NCI-H2171 (cell line): Measurements from ENCODE around the gene CKLF.

Experiments used
- DNase-seq: peaks from one replicate; lab custom pipeline; 2025; lab: John Stamatoyannopoulos, UW

CKLF gene

GRCh38 chr16:66517586-66518263 is 34.7 kb upstream of the CKLF start:
- no peak for DNase-seq

GRCh38 chr16:66519482-66520373 is 32.6 kb upstream of the CKLF start:
- no peak for DNase-seq

- no peak for DNase-seq
These were observed 31.8 kb upstream of the CKLF start for GRCh38 chr16:66520406-66521170.

GRCh38 chr16:66521252-66521713 is 31.1 kb upstream of the CKLF start:
- DNase-seq, result no peak

- DNase-seq, result no peak
These were observed 30.2 kb upstream of the CKLF start for GRCh38 chr16:66521951-66522771.

GRCh38 chr16:66522816-66523590 is 29.4 kb upstream of the CKLF start:
- no peak for DNase-seq

GRCh38 chr16:66523861-66524354 is 28.5 kb upstream of the CKLF start:
- no peak for DNase-seq

- no peak for DNase-seq
These were observed 27.7 kb upstream of the CKLF start for GRCh38 chr16:66524601-66525164.

- no peak for DNase-seq
These were observed 26.8 kb upstream of the CKLF start for GRCh38 chr16:66525396-66526180.

- DNase-seq, result no peak
These were observed 24.1 kb upstream of the CKLF start for GRCh38 chr16:66528294-66528693.

GRCh38 chr16:66529475-66529874 is 22.9 kb upstream of the CKLF start:
- no peak for DNase-seq

- DNase-seq, result no peak
These were observed 18.0 kb upstream of the CKLF start for GRCh38 chr16:66534376-66534799.

- no peak for DNase-seq
These were observed 15.9 kb upstream of the CKLF start for GRCh38 chr16:66536525-66536924.

GRCh38 chr16:66537236-66537635 is 15.1 kb upstream of the CKLF start:
- no peak for DNase-seq

GRCh38 chr16:66538910-66539309 is 13.5 kb upstream of the CKLF start:
- DNase-seq, result no peak

- DNase-seq, result no peak
These were observed 12.5 kb upstream of the CKLF start for GRCh38 chr16:66539623-66540469.

- no peak for DNase-seq
These were observed 10.7 kb upstream of the CKLF start for GRCh38 chr16:66541388-66542355.
